Body of pancreas (tissue), 4 donors: ENCODE data around the gene ZSWIM1.

Experiments used
- POLR2A ChIP-seq, 3 donors: fragments of 450-650 bp; IDR thresholded peaks; one replicate each; pipeline ENCODE4 v1.6.1; 2016; ENCODE audit warnings: antibody characterized with exemption in 3 of 3, mild to moderate bottlenecking in 2 of 3
- TF ChIP-seq, protein P1 (sequence below), 7 experiments: fragments of 450-650 bp in 4 of 7; fragments of 200-600 bp in 3 of 7; sonication (generic) in 3 of 7; IDR thresholded peaks; one replicate each; pipeline ENCODE4 v1.5.1; 2016 to 2019; ENCODE audit warnings: antibody characterized with exemption in 7 of 7

DNA sequence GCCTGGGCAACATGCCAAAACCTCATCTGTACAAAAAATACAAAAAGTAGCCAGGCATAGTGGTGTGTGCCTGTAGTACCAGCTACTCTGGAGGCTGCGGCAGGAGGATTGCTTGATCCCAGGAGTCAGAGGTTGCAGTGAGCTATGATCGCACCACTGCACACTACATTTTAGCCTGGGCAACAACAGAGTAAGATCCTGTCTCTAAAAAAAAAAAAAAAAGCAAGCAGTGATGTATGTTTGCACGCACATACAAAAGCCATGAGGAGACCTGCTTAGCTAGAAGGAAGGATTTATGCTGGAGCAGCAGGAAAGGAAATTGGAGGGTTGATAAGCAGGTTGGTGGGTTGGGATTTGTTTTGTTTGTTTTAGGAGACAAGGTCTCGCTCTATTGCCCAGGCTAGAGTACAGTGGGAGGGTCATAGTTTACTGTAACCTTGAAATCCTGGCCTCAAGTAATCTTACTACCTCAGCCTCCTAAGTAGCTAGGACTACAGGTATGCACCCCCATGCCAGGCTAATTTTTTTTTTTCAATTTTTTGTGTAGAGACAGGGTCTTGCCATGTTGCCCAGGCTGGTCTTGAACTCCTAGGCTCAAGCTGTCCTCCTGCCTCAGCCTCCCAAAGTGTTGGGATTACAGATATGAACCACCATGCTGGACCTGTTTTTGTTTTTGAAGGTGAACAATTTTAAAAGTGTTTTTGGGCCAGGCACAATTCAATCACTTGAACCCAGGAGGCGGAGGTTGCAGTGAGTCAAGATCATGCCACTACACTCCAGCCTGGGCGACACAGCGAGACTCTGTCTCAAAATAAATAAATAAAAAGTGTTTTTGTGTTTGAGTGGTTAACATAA lies 19.6 kb upstream of the ZSWIM1 start:
- TF ChIP-seq, protein P1, sequence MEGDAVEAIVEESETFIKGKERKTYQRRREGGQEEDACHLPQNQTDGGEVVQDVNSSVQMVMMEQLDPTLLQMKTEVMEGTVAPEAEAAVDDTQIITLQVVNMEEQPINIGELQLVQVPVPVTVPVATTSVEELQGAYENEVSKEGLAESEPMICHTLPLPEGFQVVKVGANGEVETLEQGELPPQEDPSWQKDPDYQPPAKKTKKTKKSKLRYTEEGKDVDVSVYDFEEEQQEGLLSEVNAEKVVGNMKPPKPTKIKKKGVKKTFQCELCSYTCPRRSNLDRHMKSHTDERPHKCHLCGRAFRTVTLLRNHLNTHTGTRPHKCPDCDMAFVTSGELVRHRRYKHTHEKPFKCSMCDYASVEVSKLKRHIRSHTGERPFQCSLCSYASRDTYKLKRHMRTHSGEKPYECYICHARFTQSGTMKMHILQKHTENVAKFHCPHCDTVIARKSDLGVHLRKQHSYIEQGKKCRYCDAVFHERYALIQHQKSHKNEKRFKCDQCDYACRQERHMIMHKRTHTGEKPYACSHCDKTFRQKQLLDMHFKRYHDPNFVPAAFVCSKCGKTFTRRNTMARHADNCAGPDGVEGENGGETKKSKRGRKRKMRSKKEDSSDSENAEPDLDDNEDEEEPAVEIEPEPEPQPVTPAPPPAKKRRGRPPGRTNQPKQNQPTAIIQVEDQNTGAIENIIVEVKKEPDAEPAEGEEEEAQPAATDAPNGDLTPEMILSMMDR (IDR thresholded peaks at IDR 0.05): no peak
- TF ChIP-seq POLR2A (IDR thresholded peaks at IDR 0.05): no peak
